CD4-positive, alpha-beta T cell treated with Interleukin-2 at 100 ng/mL for 4 hours (primary cell): ENCODE data around the gene CMTM7.
"Not testable (repeated sequence)": the region's sequence is repeated elsewhere in the genome, so short reads cannot be mapped to it uniquely, and the experiment has no call there.

ENCODE experiments used
- DNase-seq: peaks from one replicate; pipeline ENCODE4 v3.0.0-alpha.2; 2020; ENCODE audit warnings: low spot score

Gene CMTM7

DNA sequence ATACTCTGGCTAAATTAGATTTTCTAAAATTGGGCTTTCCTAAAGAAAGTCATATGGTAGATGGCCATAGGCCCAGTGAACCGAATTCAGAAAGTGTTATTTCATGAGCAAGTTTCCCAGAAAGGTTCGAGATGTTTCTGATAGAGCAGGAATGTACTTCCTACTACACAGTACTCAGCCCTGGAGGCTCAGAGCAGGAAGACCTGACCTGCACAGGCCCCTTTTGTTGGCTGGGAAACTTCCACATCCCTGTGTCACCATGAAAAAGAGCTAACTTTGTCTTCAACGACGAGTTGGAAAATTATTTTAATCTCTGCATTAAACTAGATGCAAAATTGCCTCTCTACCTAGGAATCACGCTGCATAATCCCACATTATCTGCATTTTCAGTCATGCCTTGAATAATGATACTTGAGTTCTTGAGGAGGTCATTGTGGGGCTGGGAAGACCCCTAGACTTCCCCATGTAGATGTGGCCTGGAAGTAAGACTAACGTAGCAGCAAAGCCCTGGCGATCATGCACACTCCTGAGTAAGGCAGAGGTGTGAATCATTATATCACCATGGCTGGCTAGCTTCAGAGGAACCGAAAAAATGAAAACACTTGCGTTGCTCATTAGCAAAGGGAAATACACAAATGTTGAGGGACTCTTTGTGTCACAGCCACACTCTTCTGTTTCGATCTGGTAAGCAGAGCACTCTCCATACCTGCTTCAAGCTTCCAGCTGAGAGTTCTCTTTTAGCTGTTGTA, 47.1 kb downstream of the CMTM7 start:
- peak; percentile 58 for DNase-seq

DNA sequence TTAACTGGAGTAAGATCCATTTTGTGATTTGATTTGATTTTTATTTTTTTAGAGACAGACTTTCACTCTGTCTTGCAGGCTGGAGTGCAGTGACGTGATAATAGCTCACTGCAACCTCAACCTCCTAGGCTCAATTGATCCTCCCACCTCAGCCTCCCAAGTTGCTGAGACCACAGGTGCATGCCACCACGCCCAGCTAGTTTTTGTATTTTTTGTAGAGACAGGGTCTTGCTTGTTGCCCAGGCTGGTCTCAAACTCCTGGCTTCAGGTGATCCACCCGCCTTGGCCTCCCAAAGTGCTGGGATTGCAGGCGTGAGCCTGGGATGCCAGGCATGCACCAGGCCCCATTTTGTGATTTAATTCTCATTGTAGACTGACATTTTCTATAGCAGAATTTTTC, 47.8 kb downstream of the CMTM7 start:
- DNase-seq = not testable (repeated sequence)

DNA sequence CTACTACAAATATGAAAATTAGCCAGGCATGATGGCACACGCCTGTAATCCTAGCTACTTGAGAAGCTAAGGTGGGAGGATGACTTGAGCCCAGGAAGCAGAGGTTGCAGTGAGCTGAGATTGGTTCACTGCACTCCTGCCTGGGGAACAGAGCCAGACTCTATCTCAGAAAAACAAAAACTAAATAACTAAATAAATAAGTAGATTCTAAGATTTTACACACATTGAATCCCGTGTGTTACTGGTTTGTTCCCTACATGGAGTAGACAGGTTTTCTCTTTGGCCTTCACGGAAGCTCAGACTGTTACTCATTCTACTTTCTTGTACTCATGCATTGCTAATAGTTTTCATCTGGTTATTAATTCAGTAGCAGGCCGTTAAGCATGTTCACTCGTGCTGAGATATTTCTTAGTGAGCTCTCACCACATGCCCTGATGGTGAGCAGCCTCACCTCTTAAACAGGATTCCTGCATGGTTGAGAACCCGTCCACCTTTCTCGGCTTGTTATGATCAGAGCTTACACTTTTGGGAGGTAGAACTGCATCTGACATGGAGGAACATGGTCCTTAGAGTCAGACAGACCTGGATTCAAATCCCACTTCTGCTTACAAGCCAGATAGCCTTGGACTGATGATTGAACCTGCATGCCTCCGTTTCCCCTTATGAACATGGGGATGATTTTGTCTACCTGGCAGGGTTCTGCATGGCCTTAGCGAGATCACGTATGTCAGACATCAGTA, 49.1 kb downstream of the CMTM7 start:
- no peak for DNase-seq

DNA sequence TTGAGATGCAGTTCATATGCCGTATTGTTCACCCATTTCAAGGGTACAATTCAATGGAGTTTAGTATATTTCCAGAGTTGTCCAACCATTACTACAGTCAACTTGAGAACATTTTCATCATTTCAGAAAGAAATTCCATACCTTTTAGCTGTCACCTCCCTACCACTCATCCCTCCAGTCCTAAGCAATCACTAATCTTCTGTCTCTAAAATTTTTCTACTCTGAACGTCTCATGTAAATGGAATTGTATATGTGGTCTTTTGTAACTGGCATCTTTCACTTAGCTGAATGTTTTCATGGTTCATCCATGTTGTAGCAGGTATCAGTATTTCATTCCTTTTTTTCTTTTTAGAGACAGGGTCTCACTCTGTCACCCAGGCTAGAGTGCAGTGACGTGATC, 51.1 kb downstream of the CMTM7 start:
- no peak for DNase-seq

DNA sequence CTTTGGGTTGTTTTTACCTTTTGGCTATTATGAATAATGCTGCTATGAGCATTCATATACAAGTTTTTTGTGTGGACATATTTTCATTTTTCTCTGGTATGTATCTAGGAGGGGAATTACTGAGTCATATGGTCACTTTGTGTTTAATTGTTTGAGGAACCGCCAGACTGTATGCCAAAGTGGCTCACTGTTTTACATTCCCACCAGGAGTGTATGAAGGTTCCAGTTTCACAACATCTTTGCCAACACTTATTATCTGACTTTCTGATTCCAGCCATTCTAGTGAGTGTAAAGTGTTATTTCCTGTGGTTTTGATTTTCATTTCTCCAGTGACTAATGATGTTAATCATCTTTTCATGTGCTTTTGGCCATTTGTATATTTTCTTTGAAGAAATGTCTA, 51.8 kb downstream of the CMTM7 start:
- DNase-seq = peak; percentile 43

DNA sequence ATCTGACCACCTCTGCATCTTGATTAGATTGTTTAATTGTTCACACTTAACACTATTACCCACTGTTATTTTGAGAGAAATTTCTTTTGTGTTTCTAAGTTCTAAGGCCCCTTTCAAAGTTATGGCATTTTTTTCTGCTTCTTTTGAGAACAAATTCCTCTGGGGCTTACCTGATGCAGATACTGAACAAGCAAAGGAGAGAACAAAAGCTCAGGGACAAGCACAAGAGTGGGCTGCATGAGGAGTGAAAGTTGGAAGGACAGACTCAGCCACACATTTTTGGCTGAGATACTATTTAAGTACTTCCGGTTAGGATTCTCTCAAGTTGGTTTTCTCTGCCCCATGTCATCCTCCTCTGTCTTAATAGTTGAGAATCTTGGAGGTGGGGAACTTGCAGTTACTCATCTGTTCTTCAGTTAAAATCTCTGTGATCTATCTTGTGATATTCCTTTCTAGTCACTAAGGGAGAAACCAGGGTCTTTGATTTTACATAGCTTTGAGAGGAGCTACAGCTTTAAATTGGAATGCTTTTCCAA, 56.3 kb downstream of the CMTM7 start:
- DNase-seq = no peak

DNA sequence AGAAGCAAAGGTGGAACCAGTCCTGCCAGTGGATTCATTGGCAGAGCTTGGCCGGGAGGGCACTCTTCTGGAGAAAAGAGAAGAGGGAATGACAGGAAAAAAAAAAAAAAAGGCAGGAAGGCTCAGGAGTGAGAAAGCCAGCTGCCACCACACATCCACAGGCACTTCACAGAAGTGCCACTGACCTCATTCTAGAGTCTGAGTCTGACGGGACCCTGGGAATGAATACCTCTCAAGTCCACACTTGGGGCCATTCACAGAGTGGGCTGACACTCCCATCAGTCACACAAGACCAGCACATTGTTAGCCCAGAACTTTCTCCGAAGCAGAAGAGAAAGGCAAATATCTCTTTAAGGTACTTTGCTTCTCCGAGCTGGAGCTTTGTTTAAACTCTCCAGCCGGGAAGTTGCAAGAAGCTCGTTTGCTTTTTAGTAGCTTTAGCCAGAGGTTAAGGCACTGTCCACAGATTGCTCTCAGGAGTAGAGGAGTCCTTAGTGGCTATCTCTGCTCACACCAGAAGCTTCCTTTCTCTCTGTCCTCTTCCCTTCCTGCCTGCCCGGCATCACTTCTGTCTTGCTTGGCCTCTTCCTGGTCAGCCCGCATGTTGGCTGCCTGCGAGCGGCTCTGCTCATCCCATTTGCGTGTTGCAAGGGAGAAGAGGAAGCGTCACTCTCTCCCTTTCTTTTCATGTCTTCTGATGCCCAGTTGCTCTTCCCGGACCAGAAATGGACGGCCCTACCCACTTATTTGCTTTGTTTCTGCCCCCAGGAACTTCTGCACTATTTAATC, 57.2 kb downstream of the CMTM7 start:
- no peak for DNase-seq

DNA sequence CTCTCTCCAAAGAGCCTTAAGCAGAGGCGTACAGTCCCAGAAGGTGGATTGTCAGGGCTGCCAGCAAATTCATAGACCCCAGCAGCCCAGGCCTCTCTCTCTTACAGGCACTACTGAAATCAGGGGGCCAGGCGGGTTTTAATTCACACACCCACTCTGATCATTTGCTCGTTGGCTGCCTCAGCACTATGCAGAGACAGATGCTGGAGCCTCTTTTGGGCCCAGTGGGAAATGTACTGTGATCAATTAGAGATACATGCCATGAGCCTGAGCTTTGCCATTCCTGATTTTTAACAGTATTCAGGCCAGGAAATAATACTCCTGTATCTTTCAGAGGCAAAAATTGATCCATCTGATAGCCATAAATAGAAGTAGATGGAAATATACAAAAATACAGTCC, 58.0 kb downstream of the CMTM7 start:
- DNase-seq = no peak

DNA sequence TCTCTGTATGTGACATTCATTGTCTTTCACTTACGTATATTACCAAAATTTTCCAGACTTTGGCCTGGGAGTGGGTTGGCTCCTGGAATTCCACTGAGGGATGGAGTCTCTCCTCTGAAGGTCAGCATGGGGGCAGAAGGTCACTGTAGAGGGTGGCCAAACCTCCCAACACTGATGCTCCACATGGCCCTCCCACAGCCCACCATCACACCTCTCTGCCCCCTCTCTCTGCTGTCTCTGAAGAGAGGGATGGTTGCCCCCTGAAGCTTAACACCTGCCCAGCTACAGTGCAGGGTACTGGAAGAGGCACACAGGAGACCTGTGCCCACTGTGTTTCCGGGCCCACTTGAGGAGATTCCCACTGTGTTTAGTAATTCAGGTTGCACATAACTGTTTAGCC, 58.8 kb downstream of the CMTM7 start:
- no peak for DNase-seq

DNA sequence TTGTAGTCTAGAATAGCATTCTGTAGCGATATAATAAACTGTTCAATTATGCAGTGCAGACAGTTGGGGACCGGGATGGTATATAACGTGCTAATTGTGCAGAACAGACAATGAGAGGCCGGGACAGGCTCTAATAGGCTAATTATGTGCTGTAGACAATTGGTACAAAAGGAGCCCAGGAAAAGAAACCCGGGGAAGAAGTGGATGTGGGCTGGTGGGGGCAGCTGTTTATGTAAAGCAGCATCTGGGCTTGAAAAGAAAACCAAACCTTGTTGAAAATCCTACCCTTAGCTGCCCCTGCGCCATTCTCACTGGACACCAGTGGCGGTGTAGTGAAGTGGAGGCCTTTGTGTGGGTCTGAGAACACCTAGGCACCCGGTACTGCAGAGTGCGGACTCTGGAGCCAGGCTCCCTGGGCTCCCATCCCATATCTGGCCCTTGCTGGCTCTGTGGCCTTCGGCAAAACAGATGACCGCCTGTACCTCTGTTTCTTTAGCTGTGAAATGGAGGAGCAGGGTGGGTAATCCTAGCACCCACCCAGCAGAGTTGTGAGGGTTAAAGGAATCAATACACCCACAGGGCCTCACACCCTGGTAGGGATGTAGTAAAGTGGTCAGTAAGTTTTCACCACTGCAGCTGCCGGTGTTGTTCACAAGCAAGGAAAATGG, 59.5 kb downstream of the CMTM7 start:
- no peak for DNase-seq

DNA sequence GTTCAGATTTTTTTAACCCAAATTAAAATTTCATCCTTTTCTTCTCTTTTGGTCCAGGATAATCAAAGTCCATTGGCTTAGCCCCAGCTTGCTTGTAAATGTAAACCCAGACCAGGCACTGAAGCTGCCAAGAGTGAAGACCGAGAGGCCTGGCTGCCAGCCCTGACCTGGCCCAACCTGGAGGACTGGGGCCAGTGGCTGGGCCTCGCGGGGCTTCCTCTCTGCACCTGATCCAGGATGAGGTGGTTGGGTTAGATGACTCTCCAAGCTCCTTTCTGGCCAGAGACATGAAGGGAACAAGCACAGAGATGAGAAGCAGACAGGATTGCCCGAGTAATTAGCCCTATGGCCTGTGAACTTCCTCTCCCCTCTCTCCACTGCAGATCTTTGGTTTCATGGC, 60.4 kb downstream of the CMTM7 start:
- DNase-seq = no peak

DNA sequence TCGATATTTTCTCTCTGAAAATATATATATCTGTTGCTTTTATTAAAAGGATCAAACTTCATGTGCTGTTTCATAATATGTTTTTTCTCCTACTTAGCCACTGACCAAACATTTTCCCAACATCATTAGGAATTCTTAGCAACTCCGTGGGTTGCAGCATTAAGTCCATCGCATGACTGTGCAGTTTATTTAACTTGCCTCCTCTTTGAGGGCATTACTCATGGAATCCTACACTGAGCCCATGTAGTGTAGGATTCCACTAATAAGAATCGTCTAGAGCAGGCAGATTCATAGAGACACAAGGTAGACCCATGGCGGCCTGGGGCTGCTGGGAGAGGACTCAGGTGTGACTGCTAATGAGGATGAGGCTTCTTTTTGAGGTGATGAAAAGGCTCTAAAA, 61.7 kb downstream of the CMTM7 start:
- DNase-seq = no peak

DNA sequence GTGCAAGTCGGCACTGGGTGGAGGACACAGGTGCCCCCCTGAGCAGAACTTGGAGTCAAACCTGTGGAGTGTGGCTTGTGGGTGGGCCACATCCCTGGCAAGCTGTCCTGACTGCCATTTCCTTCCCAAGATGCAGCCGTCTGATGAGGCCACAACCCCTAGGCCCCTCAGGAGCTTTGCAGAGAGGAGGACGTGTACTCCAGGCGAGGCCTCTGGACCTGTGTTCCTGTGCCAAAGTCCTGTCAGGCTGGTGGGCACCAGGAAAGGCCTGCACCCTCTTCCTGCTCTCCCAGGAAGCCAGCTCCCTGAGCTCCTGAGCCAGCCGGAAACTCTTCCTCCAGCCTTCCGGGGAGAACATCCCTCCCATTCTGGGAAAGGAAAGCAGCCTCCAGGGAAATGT, 62.5 kb downstream of the CMTM7 start:
- DNase-seq = no peak

DNA sequence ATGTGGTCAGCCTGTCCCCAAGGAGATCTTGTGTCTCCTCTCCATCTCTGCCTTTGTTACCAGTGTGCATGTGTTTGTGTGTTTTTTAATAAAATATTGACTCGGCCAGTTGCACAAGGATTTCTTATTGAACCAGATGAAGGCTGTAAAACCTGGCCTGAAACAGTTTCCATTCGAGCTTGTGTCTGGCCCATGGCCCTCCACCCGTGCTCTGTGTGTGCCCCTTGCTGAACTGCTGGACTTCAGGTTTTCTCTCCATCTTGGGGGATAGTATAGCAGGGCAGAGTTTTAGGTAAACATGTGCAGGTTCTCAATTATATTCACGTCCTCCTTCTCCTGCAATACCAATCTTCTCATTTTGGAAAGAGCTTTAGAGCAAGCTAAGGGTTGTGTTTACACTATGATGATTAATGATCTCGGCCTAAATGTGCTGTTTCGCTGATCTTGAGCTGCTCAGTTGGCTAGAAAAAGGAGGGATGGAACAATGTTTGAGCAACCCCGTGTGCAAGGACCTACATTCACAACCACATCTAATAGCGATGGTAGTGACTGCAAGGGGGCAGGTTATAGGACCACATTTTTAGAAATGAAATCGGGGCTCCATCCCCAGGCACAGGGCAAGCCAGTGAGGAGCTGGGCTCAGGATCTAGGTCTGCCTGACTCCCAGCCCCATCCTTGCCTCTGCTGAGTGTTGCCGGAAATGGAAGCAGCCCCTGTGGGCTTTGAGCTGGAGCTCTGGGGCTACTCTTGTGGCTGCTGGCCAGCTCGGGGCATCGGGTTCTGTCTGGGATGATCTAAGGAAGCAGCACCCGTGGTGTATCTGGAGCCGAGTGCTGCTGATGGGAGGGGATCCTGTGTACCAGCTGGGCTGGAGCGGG, 63.3 kb downstream of the CMTM7 start:
- no peak for DNase-seq

DNA sequence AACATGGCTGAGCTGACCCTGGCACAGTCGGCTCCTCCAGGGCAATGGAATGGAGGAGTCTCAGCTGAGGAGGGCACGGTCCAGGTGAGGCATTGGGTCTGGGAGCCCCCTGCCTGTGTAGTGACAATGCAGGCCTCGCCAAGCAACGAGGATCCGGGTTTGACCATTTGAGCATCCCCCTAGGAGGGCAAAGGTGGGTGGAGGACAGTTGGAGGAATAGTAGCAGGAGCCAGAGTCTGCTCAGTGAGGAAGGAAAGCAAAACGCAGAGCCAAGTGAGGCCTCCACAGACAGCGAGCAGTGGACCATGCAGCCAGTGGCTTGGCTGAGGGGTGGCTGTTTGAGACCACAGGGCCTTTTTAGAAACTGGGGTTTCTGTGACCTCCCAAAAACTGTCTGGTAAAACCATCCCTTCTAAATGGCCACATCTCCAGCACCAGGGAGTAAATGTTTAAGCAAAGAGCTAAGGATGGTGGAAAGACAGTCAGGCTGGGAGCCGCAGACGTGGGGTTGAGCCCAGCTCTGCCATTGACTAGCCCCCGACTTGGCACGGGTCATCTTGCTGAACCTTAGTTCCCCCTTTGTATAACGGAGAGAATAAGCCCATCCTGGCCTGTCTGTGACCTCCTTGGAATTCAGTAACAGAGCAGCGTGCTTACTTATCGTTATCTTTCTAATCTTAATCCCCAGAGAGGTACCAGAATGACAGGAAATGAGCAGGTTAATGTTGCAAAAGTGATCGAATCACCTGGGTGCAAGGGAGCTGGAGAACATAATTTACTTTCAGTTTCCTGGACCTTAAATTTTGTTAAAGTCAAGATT, 64.2 kb downstream of the CMTM7 start:
- DNase-seq = peak; percentile 49

DNA sequence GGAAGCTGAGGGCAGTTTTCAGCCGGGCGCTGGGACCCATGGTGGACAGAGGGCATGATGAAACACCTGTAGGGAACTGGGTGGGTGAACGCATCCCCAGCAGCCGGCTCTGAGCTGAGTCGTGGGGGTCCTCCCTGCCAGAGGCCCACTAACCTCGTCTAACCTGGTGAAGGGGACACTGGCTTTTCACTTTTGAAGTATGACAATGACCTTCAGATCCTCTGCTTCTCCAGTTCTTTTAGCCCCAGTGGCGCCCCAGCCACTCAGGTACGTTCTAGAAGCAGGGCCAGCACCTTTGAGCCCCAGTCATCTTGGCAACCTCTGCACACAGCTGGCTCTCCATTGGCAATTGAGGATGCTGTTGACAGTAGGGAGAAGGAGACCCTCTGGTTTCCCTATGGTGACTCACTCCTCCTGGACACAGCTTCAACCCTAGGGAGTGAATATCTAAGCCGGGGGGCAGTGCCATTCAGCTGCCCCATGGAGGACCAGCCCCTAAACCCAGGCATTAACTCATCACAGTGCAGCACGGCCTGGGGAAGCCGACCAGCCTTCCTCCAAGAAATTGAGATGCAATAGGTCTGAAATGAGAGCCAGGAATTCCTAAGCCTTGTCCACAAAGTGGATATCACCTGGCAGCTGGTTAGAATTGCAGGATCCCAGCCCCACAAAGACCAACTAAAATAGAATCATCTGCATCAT, 64.9 kb downstream of the CMTM7 start:
- DNase-seq = no peak

DNA sequence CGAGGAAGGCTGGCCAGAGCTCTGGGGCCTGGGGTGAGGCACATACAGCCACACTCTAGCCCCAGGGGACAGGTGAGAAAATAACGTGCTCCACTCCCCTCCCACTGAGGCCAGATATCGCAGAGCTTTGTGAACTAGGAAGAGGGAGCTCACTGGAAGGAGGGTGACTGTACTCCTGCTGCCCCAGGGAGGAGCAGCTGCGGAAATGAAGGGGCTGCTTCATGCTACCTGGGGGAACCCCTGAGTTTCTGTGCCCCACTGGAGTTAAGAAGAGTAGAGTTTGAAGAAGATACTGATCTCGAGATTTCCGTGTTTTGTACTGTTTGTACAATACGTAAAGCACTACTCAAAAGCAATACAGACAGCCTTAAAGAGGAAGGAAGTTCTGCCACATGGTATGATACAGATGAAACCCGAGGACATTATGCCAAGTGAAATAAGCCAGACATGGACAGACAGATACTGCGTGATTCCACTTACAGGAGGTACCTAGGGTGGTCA, 66.4 kb downstream of the CMTM7 start:
- peak; percentile 81 for DNase-seq

DNA sequence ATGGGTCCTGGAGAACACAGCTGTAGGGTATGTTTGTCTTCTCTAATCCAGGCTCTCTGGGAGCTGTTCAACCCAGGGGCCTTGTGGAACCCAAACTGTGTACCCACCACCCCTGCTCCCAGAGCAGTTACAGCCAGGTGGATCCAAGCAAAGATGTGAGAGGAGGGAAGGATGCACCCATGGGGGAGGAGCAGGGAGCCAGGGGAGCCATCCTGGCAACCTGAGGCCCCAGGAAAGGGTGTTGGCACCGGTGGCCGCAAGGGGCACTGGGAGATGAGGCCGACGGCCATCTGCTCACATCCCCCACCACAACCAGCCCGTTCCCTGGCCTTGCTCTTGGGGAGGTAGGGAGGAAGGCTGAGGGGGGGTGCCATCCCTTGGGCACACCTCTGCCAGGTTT, 67.8 kb downstream of the CMTM7 start:
- DNase-seq = no peak

DNA sequence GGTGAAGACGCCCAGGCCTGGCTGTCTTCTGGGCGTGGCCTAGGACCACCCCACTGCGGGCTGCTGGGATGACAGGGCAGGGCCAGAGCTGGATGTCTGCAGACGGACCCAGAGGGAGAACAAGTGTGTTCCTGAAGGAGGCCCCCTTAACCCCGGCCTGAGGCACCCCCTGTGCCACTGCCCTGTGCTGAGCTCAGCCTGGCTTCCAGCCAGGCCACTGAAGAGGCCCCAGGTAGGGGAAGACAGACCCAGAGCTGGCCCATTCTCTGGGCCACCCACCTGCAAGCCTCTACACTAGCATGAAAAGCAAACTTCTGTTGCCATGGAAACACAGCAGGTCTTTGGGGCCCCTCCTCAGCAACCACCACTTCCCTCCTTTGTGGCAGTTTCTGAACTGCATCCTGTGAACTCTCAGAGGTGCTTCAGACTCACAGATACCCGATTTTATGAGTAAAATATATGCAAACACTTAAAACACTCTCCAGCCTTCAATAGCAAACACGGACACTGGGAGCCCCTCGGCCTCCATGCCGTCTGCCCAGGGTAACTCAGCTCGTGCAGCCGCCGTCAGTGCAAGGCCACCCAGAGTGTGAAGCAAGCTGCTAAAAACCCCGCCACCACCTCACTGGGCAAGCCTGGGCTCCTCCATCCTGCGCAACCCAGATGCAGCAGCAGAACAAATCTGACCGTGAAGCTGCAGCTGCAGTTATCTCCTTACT, 68.5 kb downstream of the CMTM7 start:
- peak; percentile 95 for DNase-seq
